T-helper 2 cell (primary cell): Measurements from ENCODE around the gene GALR2.

ENCODE experiments used
- DNase-seq, 5 experiments: peaks; one replicate each; pipeline versions ENCODE4 v3.0.0 to v3.0.0-alpha.2; 2012 to 2022

GALR2 gene

DNA sequence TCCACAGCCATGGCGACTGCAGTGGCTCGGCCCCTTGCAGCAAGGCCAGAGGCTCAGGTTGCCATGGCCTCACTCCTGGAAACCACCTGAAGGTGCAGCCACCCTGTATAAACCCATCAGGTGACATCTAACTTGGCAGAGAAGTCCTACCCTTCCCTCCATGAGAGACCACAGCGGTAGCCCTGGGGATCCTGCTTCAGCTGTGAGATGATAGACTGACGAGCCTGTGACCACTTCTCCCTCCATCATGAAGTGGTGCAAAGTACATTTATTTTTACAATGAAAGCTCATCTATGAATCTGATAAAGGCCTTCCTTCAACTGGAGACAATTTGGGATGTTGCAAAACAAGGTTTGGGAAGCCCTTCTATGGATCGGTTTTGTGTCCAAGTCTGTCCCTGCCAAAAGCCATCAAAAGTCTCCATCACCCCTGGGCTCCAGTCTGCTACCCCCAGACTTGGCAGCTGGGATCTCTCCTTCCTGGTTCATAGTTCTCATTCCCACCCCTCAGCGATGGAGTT is 6.2 kb downstream of the GALR2 start:
- no peak for DNase-seq

DNA sequence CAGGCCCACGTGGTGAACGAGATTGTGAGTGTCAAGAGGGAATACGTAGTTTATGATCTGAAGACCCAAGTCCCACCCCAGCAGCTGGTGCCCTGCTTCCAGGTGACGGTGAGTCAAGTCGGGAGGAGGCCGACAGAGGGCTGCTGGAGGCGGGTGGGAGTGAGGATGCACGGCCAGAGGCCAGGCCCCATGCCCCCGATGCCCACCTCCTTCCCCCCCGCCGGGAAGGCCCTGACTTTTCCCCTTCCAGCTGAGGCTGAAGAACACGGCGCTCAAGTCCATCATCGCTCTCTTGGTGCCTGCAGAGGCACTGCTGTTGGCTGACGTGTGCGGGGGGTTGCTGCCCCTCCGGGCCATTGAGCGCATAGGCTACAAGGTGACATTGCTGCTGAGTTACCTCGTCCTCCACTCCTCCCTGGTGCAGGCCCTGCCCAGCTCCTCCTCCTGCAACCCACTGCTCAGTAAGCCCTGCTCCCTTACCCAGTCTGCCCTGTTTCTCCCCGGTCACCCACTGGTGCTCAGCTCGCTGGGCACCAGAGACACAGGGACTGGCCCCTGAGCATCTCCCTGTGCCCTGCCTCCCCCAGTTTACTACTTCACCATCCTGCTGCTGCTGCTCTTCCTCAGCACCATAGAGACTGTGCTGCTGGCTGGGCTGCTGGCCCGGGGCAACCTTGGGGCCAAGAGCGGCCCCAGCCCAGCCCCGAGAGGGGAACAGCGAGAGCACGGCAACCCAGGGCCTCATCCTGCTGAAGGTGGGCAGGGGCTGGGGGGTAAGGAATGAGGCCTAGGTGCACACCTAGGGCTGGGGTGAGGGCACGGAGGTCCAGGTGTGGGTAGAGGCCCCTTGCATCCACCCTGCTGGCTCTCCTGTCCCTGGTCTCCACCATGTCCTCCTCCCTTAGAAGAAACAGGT is 7.0 kb downstream of the GALR2 start:
- DNase-seq, result no peak

DNA sequence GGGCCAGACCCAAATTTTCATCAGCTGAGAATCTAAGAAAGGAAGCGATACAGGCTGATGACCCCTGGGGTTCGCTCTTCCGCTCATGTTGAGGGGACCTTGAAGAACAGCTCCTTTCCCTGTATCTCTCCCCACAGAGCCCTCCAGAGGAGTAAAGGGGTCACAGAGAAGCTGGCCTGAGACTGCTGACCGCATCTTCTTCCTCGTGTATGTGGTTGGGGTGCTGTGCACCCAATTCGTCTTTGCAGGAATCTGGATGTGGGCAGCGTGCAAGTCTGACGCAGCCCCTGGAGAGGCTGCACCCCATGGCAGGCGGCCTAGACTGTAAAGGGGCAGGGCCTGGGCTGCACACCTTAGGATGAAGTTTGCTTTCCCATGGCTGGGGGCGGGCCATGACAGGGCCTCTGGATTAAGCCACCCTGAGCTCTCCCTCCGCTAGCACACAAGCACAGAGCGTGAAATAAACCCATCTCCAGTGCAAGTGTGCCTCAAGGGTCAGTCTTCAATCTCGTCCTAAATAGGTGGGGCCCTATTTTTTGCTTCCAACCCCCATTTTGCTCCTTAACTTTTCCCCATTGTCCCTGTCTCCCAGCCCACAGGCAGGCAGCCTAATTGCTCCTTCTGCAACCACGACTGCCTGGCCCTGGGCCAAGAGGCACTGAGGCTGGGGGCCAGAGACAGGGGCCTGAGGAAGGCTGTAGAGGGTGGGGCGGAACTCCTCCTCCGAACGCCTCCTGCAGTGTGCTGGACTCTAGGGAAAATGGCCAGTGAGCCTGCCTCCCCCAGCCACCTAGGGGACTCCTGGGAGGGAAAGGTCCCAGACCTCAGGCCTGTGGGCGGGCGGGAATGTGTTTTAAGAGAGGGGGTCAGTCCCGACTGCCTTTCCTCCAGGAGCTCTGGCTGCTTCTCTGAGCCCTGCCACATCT is 8.0 kb downstream of the GALR2 start:
- DNase-seq, result no peak

DNA sequence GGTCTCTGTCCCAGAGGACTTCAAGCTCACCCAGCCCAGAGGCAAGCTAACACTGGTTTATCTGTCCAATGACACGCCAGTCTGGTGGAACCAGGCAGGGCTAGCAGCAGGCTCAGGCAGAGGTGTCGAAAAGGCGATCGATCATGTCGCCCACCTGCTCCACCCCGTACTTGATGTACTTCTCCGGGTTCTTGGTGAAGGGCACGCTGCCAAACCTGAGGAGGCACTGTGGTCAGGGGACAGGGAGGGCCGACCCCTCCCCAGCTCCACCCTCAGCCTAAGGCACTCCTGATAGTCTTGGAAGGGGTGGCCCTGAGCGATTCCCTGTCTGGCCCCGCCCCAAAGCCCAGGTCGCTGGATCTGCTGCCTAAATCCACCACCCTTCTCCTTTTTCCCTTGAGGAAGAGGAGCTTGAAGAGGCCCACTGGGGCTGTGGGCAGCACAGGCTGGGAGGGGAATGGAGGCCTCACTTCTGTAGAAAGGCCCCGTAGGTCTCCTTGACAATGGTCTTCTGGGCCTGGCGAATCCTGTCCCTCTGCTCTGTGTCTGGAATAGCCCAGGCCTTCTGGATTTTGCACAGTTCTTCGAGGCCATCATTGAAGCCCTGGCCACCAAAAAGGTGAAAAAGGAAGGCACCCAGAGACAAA is 9.1 kb downstream of the GALR2 start:
- no peak for DNase-seq

DNA sequence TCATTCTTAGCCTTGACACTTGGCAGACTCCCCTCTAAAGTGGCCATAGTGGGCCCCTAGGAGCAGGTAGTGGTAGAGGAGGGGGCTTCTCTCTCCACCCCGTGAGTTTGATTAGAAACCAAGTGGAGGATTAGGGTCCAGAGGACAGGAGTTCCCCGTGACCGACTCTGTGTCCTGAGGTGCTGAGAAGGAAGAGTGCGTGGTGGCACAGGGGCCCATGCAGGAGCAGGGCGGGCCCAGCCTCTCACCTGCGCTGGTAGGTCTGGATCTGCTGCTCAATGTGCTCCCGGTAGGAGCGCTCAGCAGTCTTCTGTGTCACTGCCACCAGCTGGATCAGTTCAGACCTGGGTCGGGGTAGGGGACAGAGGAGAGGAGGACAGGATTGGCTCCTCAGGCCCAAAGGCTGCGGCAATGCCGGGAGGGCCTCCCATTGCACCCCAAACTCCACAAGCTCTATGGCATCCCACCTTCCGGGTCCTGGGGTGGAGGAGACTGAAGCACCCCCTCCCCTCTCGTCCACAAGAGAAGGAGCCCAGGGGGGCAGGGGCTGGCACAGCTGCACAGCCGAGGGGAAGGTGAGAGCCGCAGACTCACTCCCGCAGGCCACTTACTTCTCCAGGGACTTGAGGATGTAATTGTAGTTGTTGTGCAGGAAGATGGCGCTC is 10.6 kb downstream of the GALR2 start:
- no peak for DNase-seq

DNA sequence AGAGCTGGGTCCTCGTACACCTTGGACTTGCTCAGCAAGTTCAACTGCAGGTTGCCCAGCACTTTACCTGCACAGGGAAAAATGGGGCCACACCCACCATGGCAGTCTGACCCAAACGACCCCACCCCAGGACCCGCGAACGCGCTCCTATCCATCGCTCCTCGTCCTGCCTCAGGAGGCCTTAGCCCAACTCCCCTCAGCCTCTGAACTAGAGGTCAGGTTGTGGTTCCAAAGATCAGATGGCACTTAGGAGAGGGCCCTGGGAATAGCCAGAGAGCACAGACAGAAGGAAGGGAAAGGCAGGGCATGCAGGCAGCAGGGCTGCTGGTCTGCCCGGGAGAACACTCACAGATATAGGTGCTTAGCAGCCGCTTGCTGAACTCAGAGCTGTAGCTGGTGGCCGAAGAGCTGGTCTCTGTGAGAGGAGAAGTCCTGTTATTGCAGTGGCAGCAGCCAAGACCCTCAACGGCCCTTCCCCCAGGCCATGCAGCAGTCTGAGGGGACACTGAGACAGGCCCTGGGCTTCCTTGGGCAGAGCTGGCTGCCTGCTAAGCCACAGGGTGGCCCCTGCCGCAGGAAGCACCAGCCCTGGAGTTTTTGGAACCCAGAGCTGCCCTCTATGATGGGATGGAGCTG is 11.3 kb downstream of the GALR2 start:
- DNase-seq, result no peak

DNA sequence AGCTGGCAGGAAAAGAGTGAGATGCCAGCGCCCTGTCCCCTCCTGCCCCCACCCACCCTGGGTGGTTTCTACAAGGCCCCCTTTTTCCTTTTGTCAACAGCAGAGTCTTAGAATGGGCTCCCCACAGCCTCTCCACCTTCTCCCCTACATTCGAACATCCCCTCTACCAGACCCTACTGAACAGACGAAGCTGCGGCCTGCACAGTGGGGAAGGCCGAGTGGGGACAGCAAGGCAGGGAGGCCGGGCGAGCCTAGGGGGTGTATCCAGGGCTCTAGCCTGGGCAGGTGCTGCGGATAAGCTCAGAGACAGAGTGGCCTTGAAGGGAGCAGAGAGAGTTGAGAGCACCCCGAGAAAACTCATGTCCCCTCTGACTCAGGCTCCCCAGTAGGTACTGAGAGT is 11.8 kb downstream of the GALR2 start:
- DNase-seq, result no peak

DNA sequence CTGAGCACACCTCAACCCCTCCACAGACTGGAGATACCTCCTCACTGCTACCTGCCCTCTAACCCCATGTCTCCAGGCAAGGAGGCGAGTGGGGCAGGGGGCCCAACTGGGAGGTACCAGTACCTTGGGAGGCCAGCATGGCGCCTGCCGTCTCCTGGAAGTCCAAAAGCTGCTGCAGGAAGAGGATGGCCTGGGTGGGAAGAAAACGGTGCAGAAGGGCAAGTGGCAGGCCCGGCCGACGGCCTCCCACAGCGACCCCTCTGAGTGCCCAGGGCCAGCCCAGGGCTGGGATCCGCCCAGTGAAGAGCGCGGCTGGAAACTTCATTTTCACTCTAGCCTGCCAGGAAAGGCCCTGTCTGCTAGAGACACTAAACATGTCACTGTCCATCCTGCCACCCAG is 12.9 kb downstream of the GALR2 start:
- no peak for DNase-seq

DNA sequence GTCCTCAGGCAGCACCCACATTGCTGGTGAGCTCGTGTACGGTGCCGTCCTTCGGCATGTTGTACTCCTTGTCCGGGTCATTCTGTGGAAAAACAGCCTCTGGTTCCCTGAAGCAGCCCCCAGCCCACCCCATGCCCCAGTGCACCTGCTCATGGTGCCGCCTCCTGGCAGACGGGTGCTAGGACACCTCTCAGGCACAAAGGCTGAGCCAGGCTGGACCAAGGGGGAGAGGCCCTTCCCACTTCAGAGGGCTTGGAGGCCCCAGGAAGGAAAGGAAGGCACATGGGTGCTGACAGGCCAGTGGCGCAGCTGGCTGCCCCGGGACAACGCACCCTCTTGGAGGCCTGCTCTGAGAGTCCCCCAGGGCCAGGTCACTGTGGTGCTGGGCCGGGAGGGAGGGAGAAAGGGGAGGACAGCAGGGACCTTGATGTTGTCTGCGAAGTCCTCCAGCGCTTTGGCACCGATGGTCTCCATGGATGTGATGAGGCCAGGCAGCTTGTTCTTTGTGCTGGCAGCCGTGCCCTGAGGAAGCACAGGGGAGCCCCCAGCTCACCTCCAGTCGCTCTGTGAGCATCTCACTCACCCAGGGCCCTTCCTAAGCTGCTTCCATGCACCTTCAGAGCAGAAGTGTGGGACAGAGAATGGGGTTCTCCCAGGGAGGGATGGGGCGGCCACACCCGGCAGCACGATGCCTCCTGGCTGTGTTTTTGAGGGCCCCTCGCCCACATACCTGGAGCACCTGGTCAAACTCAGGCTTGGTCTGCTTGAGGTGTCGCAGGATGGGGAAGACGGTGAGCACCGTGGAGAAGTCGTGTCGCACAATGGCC is 13.7 kb downstream of the GALR2 start:
- no peak for DNase-seq

DNA sequence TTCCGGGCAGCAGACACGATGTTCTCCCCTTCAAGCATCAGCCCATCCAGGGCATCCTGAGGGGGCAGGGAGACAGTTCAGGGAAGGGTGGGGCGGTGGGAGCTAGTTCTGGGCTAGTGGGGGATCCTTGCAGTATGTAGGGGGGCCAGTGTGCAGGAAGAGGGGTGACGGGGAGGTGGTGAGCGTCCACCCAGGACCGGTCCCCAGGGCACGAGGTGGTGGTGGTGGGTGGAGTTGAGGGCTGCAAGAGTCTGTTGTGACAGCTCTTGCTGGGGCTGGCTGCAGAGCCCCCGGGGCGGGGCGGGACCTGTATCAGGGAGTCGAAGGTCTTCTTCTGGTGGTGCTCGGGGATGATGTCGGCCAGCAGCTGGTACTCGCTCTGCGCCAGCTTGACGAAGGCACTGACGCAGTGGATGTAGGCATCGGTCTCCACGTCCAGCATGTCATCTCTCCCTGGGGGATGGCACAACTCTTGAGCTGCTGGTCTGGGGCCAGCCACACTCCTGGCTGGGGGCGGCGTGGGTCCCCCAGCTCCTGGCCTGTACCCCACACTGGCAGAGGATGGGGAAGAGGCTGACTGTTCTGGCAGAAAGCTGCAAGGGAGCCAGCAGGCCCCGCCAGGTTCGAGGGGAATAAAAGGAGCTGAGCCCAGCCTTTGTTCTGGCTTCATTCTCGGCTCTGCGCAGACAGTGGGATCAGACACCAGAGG is 14.4 kb downstream of the GALR2 start:
- DNase-seq, result no peak

DNA sequence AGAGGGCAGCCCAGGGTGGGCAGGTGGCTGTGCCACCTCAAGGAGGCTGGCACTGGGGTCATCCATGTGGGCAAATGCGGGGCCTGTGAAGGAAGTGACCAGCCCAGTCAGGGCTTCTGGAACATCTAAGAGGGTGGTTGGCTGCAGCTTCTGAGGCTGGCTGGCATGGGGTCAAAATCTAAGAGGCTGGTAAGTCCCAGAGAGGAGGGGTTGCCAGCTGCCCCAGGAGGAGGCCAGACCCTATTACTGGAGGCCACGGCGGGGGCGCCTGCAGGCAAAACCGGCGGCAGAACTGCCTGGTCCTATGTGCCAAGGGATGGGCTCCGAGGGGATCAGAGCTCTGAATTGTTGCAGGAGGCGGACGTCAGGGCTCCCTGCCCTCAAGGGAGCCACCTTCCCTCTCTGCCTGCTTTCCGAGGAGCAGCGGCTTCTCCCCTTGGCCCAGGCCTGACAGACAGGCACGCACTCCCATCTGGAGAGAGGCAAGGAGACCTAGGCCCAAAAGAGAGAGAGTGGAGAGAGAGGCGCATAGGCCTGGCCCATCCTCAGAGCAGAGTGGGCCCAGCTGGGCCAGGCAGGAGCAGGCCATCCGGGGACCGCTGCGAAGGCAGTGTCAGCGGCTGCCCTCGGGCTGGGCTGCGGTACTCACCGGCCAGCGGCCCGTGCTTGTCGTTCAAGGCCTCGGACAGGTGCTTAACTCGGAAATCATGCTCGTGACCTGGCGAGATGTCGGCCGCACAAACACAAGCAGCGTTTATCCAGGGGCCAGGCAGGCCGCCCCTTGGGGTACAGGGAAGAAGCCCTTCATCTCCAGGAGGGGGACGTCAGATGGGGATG is 15.3 kb downstream of the GALR2 start:
- no peak for DNase-seq

DNA sequence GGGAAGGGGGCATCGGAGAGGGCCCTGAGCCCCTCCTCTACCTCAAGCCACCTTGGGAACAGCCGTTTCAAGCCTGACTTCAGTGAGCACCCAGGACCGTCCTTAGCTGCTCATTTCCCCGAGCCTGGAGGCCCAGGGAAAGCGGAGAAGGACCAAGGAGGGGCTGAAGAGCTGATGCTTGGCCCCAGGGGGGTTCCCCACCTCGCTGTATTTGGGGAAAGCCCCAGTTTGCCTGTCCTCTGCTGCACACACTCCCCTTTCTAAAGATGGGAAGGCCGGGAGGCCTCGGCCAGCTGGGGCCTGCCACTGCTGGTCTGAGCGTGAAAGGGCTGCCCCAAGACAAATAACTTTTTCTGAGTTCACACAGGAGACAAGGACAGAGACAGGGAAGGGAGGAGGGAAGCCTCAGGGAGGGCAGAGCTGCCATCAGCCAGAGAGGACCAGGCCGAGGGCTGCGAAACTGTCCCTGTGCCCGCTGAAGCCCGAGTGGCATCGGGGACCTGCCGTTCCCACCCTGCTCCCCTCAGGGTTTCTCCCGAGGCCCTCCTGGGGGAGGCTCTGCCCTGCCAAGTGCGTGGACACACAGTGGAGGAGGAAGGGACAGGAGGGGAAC is 16.0 kb downstream of the GALR2 start:
- DNase-seq, result no peak

DNA sequence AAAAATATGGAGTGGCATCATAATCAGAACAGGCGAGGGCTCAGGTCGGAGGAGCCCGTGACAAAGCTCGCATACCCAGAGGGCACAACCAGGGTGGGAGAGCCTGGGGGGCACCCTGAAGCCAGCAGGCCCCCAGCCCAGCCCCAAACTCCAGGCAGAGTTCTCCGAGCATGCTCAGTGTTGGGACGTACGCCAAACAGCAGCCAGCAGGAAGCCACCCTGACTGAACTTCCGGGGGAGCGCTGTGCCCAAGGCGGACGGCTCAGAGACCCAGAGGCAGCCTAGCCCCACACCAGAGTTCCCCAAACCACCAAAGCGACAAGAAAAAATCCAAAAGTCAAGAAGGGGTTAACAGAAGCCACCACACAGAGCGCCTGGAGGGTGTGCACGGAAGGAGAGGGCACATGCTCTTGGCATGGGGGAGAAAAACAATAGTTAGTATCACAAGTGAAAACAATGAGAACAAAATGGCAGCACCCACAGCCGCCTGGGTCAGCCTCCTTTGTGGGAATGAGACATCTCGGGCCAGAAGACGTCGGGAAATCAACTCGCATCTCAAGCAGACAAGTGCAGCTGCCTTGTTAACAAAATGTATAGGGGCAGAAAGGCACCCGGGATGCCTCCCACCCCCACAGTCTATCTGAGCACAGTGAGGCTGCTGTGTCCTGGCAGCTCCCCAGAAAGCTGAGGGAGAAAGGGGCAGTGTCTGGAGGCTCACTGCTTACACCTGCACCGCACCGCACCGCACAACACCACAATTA is 17.1 kb downstream of the GALR2 start:
- DNase-seq, result no peak

DNA sequence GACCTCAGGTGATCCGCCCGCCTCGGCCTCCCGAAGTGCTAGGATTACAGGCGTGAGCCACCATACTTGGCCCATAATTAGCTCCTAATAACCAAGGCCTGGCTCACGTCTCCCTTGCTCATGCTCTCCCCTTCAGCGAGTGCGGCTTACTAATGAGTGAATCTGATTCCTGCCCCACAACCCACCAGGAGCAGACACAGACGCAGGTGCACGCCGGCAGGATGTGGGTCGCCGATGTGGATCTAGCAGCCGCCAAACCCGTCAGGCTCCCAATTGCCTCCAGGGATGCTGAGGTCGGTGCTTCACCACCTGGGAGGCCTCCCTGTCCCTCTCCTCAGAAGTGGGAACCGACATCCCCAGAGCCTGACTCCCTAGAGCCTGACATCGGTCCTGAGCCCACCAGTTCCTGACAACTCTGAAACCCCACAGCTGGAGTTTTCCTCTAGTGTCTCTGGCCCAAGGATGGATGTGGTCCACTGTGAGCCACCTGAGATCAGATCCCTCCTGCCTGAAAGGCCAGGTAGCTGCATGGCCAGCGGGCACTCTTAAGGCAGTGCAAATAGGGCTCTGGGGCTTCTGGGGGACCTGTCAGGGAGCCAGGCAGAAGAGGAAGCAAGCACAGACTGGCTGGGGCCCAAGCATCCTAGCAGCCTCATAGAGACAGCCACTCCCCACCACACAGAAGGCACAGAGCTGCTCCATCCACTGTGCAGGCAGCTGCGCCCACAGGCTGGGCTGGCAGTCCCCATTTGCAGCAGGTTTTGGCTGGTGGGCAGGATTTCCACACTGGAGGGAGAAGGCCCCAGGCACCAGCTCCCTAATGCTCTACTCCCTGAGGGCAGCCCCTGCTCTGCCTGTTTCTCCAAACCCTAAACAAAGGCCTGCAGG is 18.2 kb downstream of the GALR2 start:
- DNase-seq, result no peak

DNA sequence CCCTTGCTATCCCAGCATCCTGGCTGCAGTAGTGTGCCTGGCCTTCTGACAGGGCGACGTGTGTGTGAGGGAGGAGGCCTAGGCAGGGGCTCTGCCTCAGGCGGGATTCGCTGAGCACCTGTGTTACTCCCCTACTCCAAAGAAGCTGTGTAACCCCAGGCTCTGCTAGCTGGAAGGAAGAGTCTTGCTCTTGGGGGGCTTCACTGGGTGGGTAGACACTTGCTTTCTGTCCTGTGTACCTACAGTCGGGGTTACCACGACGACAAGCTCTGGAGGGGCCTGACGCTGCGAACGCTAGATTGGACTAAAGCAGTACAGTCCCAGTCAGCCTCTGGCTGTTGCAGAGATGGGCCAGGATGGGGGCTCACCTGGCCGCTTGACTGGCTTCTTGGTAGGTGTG is 19.5 kb downstream of the GALR2 start:
- no peak for DNase-seq

DNA sequence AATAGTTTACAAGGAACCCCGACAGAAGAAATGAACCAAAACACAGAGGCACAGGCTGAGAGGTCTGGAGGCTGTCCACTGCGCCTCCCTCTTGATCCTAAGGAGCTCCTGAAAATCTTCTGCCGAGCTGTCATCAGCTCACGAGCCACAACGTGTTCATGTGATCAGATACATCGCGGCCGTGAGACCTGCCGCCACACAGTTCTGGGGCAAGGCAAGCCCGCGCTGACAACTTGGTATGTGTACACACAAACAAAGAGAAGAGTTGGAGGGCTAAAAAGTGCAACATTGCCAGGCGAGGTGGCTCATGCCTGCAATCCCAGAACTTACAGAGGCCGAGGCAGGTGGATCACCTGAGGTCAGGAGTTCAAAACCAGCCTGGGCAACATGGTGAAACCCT is 21.4 kb downstream of the GALR2 start:
- DNase-seq, result no peak

DNA sequence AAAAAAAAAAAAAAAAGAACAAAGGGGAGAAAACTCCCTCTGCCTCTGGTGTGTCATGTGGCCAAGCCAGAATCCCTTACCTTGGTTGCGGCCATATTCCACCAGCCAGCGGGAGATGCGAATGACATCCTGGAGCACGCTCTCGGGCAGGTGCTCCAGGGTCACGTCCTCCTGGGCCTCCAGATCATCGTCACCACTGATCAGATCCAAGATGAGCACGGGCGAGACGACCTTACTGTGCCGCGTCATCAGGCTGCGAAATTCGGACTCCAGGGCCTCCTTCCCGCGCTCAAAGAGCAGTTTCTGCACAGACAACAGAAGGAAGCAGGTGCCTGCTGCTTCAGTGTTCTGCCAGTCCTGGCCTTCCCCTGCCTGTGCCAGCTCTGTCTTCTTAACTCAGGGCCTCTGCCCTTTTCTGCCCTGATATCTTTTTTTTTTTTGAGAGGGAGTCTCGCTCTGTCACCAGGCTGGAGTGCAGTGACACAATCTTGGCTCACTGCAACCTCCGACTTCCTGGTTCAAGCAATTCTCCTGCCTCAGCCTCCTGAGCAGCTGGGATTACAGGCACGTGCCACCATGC is 23.2 kb downstream of the GALR2 start:
- no peak for DNase-seq
